Colon (tissue), 2 donors: ENCODE data around the gene DNAJC13.

Experiments used
- FAIRE-seq: peaks from 2 replicates; lab custom pipeline; 2012; peaks lifted over from hg19 to GRCh38; lab: Jason Lieb, UNC
- donor health status: control.
- donor health status: control.

The DNAJC13 gene

DNA sequence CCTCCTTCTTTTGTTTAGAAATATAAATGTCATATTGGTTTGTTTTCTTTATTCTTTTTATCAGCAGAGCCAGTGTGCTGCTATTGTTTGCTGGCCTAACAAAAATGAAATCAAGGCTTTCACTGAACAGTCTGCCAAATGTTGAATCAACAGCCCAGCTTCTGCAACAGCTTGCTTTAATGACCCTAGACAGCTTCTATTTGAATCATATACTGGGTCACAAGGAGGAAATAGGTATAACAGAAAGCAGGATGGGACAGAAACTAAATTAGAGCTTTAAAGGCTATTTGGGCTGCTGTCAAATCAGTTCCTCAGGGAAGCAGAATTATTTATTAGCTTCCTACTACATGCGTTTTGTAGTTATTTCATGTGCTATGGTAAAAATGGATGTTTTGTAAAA lies 12.1 kb upstream of the DNAJC13 start:
- no peak for FAIRE-seq

DNA sequence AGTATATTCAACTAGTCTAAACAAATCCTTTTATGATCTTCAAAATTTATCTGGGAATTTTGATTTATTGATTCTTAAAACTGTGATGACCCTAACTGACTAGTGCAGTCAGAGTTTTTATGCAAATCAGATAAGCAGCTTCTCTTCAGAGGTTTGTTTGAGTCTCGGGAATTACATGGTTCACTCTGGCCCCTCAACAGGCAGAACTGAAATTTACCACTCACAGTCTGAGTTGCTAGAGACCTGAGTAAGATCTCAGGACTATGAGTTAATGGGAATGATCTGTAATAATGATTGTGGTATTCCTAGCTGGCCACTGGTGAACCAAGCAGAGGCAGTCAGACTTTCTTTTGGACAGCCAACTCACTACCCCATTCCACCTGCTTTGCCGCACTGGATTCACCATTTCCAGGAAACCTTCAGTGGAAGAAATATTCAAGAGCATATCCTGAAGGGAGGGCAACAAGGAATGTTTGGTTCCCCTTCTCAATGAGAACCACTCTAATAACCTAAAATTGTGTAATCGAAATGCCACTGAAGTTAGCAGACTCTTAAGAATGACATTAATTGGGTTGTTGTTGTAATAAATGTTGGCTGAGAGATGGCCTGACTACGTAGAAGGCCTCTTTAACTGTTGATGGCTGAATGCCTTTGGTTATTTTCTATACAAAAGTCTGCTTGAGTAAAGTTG lies 11.5 kb upstream of the DNAJC13 start:
- FAIRE-seq: no peak

DNA sequence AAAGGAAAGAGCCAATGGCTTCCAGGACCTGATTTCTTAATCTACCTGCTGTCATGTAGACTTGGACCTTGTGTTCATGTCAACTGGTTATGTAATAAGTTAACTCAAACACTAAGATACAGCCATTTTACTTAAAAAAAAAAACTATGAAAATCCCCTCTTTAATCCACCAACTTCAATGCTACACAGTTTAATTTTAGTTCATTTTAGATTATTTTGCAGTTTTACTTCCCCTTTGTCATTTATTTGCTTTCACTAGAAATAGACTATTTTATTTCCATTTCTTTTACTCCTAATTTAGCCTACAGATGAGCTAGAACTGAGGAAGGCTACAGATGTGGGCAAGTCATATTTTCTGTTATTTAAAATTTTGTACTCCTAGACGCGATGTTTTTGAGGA lies 10.7 kb upstream of the DNAJC13 start:
- no peak for FAIRE-seq

DNA sequence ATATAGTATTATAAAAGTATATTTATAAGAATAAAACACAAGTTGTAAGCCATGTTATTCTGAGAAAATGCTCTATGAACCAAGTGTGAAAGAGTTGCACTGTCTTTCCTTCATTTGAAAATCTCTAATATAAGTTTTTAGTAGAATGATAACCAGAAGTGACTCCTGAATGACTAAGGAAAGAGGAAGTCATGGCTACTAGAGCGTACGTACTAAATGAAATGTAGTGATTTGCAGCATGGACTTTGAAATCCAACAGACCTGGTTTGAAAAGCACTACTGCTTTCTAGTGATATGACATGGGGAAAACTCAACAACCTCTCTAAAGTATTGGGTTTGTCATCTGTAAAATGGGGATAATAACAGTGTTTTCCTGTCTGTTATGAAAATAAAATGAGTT lies 10.3 kb upstream of the DNAJC13 start:
- no peak for FAIRE-seq

DNA sequence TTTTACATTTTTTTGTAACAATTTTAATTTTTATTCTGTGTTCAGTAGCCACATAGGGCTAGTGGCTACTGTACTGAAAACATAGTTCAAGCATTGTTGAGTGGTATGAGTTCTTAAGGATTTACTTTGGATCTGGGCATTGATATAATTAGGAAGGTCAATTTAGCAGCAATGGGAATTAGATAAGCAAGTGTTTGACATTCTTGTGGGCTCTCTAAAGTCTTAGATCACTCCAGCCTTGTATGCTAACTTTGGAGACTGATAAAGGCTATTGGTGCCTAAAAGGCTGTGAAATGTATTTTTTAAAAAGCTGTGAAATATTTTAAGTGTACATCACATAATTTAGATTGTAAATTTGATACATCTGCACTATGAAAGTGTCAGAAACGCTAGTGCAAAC lies 2.5 kb upstream of the DNAJC13 start:
- no peak for FAIRE-seq

DNA sequence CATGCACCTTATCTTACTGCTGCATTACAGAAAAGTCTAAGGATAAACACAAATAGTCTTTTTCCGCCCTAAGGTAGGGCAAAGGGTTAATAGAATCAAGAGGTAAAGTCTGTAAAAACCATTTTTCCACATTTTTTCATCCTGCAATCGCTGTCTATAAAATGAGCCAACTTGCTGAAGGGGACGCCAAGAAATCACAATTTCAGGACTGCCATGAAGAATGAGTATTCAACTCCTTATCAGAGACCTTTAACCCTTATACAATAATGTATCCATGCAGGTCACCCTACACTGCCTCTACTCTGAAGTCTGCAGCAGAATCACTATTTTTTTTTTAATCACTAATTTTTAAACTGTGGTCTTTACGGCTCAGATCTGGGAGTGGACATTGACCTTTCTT lies 1.1 kb upstream of the DNAJC13 start:
- FAIRE-seq: no peak

DNA sequence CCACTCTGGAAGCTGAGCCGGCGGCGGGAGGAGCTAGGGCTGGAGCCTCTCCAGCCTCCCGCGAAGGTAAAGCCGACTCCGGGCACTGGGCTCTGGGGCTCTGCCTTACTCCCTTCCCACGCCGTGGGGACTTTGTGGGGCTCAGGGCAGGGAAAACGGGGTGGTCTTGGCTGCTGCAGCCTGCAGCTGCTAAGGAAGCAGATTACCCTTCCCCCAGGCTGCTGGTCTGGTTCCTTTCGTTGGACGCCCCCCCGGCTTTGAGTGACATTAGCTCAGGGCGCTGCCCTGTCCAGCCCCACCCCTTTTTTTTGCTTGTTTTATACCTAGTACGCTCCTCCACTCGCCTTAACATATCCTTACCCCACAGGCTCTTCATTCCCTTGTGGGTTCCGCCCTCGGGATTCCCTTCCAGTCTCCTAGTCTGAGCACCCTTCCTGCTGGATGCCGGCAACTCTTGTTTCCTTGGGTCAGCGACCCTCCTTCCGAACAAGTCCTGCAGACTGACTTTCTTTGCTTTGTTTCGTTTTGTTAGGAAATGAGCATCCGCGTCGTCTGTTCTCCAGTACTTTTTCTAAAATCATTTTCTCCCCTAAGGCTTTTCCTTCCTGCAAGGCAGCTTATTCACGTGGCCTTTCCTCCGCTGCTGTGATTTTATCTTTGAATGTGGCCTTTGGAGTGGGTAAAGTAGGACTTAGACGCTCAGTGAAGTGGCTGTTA lies 551 bp downstream of the DNAJC13 start:
- no peak for FAIRE-seq

DNA sequence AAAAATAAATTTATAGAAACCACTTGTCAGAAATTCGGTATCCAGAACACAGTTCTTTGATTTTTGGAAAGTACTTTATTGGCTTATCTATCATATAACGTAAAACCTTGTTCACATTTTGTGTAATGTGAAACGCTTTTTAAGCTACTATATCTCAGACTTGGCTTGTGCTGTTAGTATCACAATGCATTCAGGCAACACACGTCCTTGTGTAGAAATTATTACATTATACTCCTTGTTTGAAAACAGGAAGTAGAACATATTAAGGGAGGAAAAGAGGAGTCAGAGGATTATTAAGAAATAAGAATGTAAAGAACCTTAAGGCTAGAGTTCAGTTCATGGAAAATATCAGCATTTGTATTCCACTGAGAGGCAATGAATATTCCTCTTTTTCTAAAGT lies 1.6 kb downstream of the DNAJC13 start:
- FAIRE-seq: no peak

DNA sequence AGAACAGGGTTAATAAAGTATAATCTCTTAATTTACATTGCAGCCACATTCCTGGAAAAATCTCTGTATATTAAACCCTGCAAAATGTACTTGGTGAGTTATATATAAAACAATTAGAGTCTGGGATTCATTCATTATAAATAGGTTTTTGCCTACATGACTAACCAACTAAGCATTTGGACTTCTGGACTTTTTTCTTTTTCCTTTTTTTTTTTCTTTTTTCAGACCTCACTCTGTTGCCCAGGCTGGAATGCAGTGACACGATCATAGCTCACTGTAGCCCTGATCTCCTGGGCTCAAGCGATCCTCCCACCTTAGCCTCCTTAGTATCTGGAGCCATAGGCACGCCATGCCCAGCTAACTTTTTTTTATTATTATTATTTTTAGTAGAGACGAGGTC lies 4.5 kb downstream of the DNAJC13 start:
- FAIRE-seq: no peak

DNA sequence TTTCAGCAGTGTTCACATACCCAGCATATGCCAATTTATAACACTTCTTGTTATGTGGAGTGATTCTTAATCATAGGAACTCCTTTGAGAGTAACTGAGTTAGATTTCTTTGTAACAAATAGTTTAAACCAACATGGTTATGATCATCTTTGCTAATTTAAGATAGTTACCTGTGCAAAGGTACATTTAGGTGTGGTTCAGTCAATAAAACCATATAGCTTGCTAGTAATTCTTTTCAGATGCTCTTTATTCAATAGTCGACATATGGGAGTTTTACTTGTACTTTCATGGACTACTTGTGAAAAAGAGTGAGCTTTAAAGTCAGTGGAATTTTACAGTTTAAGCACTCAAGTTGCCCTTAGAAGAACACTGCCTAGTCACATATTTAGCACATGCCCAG lies 5.2 kb downstream of the DNAJC13 start:
- no peak for FAIRE-seq

DNA sequence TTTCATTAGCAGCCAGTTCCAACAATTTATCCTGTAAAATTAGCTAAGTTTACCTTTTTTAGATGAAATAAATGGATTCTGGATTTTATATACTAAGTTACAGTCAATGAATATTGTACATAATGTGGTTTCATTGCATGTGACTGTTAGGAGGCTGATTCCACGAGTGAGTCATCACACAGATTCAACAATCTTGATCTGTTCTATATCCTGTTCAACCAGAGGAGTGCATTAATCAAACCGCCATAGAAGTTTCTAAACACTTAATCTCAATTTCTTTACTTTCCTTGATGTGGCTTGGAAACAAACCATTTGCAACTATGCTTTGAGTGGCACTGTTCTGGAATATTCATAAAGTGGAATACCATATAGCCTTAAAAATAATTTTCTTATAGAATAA lies 15.3 kb downstream of the DNAJC13 start:
- no peak for FAIRE-seq

DNA sequence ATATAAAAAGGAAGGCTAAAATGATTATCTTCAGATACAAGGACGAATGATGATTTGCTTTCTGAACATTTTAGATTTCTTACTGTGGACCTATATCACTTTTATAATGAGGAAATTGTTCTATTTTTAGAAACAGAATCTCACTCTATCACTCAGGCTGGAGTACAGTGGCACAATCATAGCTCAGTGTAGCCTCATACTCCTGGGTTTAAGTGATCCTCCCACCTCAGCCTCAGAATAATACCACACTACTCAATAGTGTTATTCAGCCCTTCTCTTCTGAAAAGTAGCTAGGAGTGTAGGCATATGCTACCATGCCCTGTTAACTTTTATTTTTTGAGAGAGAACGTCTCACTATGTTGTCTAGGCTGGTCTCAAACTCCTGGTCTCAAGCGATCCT lies 15.8 kb downstream of the DNAJC13 start:
- no peak for FAIRE-seq

DNA sequence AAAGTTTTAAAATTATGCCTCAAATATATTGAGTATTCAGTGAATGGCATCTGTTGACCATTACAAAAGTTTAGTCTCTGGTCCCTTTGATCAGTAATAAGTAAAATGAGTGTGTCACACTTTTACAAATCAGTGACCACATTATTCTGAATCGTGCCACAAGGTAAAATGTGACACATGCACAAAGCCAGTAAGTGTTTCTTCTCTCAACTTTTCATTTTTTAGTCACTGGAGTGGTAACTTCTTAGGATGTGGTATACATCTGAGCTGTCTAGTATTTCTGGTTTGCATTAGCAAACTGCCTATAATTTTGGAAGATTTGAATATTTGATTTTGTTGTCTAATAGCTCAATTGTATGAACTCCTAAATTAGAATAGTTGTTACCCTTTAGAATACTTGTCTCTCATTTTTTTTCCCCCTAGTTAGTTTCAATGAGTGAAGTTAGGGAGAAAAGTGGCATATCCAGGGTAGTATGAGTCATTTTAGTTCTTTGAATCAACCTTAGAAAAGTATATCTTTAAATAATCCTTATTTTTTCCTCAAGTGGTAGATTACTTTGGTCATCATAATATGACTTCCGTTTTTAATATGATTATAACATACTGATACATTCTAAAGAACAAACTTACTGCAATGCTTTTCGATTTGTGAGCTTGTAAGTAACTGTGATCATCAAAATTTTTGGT lies 18.1 kb downstream of the DNAJC13 start:
- FAIRE-seq: peak; percentile 75

DNA sequence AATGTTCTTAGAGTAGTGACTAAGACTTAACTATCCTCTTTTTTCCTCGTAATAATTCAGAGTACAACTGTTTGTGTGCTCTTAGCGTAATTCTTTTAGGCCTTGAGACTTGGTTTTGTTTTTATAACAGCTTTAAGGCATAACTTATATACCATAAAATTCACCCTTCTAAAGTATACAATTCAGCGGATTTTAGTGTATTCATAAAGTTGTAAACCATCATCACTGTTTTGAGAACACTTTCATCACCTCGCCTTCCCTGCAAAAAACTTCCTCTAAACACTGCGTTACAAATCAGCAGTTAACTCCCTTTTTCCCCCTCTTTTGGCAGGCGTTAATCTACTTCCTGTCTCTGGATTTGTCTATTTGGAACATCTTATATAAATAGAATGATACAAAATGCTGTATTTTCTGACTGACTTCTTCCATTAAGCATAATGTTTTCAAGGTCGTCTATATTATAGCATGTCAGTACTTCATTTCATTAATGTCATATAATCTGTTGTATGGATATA lies 18.7 kb downstream of the DNAJC13 start:
- FAIRE-seq: peak; percentile 75

DNA sequence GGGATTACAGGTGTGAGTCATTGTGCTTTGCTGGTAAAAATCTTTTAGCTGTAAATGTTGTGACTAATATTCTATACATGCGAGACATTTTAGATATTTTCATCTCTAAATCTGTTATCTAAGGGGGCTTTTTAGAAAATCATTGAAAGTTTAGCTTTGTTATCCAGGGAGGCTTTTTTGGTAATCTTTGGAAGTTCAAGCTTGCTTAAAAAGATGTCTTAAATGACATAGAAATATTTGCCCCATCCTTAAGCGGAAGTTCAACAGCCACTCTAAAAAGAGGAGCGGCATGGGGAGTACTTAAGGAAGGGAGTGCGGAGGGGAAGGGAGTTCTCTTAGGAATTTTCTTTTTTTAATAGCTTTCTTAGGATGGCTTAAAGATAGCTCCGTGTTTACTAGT lies 26.1 kb downstream of the DNAJC13 start:
- no peak for FAIRE-seq

DNA sequence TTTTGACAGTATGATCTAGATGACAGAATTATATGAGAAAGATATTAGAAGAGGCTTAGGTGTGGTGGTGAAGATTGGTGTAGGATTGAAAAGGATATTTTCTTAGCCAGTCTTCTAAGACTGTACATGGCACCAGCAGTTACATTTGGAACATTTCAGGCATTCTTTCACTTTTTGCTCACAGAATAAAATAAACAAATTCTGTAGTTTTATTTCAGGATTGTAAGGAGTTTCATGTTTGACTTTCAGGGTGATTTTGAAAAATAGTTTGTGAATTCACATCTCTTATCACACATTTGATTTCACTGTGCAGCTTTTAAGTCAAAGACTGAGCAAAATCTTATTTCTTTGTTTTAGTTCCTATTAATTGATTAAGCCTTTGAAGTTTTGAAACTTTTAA lies 27.1 kb downstream of the DNAJC13 start:
- no peak for FAIRE-seq

DNA sequence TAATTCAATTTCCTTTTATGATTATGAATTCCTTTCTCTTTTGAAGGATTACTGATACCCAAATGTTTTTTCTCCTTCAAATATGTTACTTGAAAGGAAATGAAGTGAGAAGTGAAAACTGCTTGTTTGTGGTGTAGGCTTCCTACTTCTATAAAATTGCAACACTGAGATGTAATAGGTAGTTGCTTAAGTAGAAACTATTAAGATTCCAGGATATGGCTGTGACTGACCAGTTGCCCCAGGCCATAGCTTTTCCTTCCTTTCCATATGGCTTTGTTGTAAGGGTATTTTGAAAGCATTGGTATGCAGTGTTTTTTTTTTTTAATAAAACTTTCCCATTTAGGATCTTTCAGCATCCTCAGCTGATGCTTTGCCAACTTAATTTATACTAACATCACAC lies 28.5 kb downstream of the DNAJC13 start:
- no peak for FAIRE-seq

DNA sequence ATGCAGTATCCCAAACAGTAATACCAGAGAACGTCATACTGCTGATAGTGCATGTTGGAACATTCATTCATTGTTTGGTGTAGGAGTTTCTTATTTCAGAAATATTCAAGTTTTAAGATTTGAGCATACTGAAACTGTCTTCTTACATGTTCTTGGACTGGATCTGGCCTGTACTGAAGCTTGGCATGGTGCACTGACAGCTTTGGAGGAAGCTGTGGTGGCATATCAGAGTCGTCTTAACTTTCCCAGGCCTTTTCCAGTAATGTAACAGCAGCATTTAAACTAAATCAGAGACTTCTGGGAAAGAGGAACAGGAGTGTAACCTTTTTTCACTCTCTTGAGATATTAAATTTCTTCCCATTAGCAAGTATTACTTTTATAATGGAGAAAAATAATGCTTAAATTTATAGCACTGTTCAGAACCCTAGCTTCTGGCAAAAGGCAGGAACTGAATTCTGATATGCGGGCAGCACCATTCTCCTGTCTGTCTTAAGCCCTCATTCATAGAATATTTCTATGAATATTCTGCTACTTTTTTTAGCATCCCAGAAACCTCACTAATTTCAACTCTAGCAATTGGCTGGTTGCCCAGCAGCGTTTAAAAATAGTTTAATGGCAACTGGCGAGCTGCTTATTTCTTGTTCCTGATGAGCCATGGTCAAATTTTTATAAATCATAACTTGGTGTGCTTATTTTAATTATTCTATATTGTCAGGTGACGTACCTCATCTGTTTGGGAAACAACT lies 31.1 kb downstream of the DNAJC13 start:
- FAIRE-seq: no peak

DNA sequence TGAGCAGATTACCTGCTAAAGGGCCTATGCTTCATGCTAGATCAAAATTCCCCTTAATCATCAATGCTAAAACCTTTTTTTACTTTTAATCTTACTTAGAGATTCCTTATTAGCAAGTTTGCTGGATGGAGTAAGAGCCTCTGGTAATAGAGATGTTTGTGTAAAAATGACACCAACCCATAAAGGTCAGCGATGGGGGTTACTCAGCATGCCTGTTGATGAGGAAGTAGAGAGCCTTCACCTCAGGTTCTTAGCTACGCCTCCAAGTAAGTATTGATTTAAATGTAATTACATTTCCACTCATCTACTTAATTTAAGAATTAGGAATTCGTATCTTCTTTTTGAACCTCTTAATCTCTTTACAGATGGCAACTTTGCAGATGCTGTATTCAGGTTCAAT lies 38.8 kb downstream of the DNAJC13 start:
- FAIRE-seq: no peak

DNA sequence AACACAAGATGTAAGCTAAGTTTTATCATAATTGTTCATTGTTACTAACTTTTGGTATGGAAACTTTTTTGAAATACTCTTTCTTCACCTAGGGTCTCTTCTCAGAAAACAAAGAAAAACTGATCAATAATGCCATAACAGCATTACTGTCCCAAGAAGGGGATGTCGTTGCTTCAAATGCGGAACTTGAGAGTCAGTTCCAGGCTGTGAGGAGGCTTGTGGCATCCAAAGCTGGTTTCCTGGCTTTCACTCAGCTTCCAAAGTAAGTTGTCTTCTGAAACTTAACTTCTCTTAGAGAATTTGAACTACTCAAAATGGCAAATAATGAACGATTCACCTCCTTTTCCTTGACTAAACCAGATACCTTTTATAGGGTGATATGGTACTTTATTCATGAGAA lies 39.3 kb downstream of the DNAJC13 start:
- FAIRE-seq: no peak

DNA sequence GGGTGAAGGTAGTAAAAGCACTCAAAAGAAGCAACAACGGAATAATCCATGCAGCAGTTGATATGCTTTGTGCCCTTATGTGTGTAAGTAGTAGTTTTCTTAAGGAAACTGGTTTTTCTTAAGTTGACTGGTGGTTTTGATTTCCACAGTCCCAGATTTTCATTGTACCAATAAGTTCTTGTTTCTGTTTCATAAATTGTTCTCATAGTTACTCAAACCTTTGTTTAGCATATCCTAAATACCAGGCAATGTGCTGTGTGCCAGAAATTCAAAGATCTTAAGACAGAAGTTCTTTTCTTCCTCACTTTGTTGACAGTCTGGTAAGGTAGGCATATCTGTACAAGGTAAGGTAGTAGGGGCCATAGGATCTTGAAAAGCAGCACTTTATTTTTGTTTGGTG lies 40.0 kb downstream of the DNAJC13 start:
- FAIRE-seq: no peak

DNA sequence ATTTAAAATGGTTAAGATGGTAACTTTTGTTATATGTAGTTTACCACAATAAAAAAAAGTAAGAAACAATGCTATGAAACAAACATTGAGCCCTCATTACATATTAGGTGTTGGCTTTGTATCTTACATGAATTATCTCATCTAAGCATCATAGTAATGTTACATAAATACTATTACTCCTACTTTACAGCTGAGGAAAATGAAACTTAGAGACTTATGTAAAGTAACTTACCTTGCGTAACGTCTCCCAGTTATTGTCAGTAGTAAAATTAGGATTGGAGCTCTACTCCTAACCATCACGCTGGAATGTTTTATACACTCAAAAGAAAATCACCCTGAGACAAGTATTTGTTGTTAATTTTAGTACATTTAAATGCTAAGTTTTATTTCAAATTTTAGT lies 42.2 kb downstream of the DNAJC13 start:
- no peak for FAIRE-seq

DNA sequence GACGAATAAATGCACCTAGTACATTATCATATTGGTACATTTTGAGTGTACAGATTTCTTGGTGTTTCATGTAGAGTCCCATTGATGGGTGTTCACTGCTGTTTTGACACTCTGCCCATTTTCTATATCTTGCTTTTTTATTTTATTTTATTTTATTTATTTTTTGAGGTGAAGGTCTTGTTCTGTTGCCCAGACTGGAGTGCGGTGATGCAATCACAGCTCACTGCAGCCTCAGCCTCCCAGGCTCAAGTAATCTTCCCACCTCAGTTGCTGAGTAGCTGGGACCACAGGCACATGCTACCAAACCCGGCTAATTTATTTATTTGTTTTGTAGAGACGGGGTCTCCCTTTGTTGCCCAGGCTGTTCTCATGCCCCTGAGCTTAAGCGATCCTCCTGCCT lies 44.2 kb downstream of the DNAJC13 start:
- FAIRE-seq: no peak
